ENCODE results near the gene RBM20.
A peak's percentile ranks its signal among the peaks of the same experiment; 100 is the strongest.

Gene RBM20

GRCh38 chr10:110817614-110818013, 173.5 kb downstream of the RBM20 start:
- DNase-seq, result no peak

GRCh38 chr10:110818311-110819256, 174.4 kb downstream of the RBM20 start:
- DNase-seq, result no peak

GRCh38 chr10:110820321-110820814, 176.2 kb downstream of the RBM20 start:
- no peak for DNase-seq

- DNase-seq, result no peak
Measured at GRCh38 chr10:110821508-110821907, 177.4 kb downstream of the RBM20 start.

- DNase-seq, result no peak
Measured at GRCh38 chr10:110822035-110822711, 178.0 kb downstream of the RBM20 start.

GRCh38 chr10:110822712-110823311, 178.7 kb downstream of the RBM20 start:
- DNase-seq, result no peak

GRCh38 chr10:110824152-110824441, 180.0 kb downstream of the RBM20 start:
- no peak for DNase-seq

GRCh38 chr10:110824660-110825059, 180.5 kb downstream of the RBM20 start:
- no peak for DNase-seq

GRCh38 chr10:110825508-110825907, 181.4 kb downstream of the RBM20 start:
- DNase-seq, result no peak

GRCh38 chr10:110827410-110827809, 183.3 kb downstream of the RBM20 start:
- no peak for DNase-seq

GRCh38 chr10:110827875-110828274, 183.7 kb downstream of the RBM20 start:
- DNase-seq, result no peak

GRCh38 chr10:110828525-110828924, 184.4 kb downstream of the RBM20 start:
- DNase-seq, result no peak

- DNase-seq, result no peak
Measured at GRCh38 chr10:110829721-110830410, 185.7 kb downstream of the RBM20 start.

- DNase-seq, result no peak
Measured at GRCh38 chr10:110833234-110833940, 189.3 kb downstream of the RBM20 start.

GRCh38 chr10:110833941-110834628, 189.9 kb downstream of the RBM20 start:
- no peak for DNase-seq

- peak; percentile 8 for DNase-seq
Measured at GRCh38 chr10:110834629-110835301, 190.6 kb downstream of the RBM20 start.

- no peak for DNase-seq
Measured at GRCh38 chr10:110835841-110836240, 191.7 kb downstream of the RBM20 start.

GRCh38 chr10:110836706-110837105, 192.6 kb downstream of the RBM20 start:
- no peak for DNase-seq

GRCh38 chr10:110837418-110838171, 193.5 kb downstream of the RBM20 start:
- DNase-seq, result no peak

GRCh38 chr10:110840225-110840922, 196.2 kb downstream of the RBM20 start:
- DNase-seq, result no peak
